CD14-positive monocyte (primary cell): ENCODE data around the gene GOLPH3L. TPM values are rescaled to one million over a fixed set of nuclear protein-coding genes. Genes with fewer than 3 reads are reported as not detected.

Experiments
- DNase-seq, 3 donors: peaks; one replicate each; pipeline ENCODE4 v3.0.0-alpha.2; 2011 to 2022
- H2AFZ ChIP-seq: 2 replicates; pipeline ENCODE4 v1.6.0; 2012; ENCODE audit warnings: mild to moderate bottlenecking, low read depth, low read length, inconsistent platforms; ENCODE audit not compliant: insufficient read depth, poor library complexity, severe bottlenecking
- H3K27ac ChIP-seq, 2 donors: 1 replicate in 1 of 2; 2 replicates in 1 of 2; pipeline ENCODE4 v1.5.1; 2012 to 2013; ENCODE audit warnings: low read length in 2 of 2, control low read depth in 1 of 2, inconsistent platforms in 1 of 2, low read depth in 1 of 2, mild to moderate bottlenecking in 1 of 2
- H3K27me3 ChIP-seq, 2 donors: one replicate each; pipeline versions ENCODE4 v1.6.0 to v1.6.1; 2011 to 2013; ENCODE audit warnings: low read length in 2 of 2; ENCODE audit not compliant: control insufficient read depth in 2 of 2, insufficient read depth in 2 of 2
- H3K36me3 ChIP-seq, 2 donors: replicated peaks in 1 of 2; 1 replicate in 1 of 2; 2 replicates in 1 of 2; pipeline versions ENCODE4 v1.5.1 to v1.6.1; 2012 to 2013; ENCODE audit warnings: low read length in 2 of 2, control low read depth in 1 of 2, inconsistent platforms in 1 of 2, mild to moderate bottlenecking in 1 of 2; ENCODE audit not compliant: insufficient read depth in 2 of 2, control insufficient read depth in 1 of 2
- H3K4me1 ChIP-seq, 2 donors: 1 replicate in 1 of 2; 2 replicates in 1 of 2; pipeline versions ENCODE4 v1.5.1 to v1.6.1; 2012 to 2013; ENCODE audit warnings: low read length in 2 of 2, control low read depth in 1 of 2, inconsistent platforms in 1 of 2, mild to moderate bottlenecking in 1 of 2, moderate library complexity in 1 of 2; ENCODE audit not compliant: insufficient read depth in 2 of 2, control insufficient read depth in 1 of 2
- H3K4me2 ChIP-seq: replicated peaks from 2 replicates; pipeline ENCODE3; 2012; ENCODE audit warnings: low read length, moderate library complexity, mild to moderate bottlenecking; ENCODE audit not compliant: poor library complexity, severe bottlenecking; ENCODE audit errors: extremely low read depth
- H3K4me3 ChIP-seq, 3 experiments: fragments of 200-600 bp in 1 of 3; sonication (generic) in 1 of 3; replicated peaks in 1 of 3; 1 replicate in 2 of 3; 2 replicates in 1 of 3; pipeline ENCODE4 v1.5.1; 2011 to 2013; ENCODE audit warnings: low read length in 3 of 3, mild to moderate bottlenecking in 3 of 3, control low read depth in 2 of 3, low read depth in 2 of 3, inconsistent platforms in 1 of 3, moderate library complexity in 1 of 3
- H3K79me2 ChIP-seq: 2 replicates; pipeline ENCODE4 v1.6.0; 2012; ENCODE audit warnings: mild to moderate bottlenecking, control low read depth, inconsistent platforms, low read length, moderate library complexity; ENCODE audit not compliant: insufficient read depth
- H3K9ac ChIP-seq: 2 replicates; pipeline ENCODE4 v1.6.0; 2017; ENCODE audit warnings: low read length, mild to moderate bottlenecking; ENCODE audit not compliant: insufficient read depth, poor library complexity, severe bottlenecking
- H3K9me3 ChIP-seq, 2 donors: replicated peaks in 1 of 2; 1 replicate in 1 of 2; 2 replicates in 1 of 2; pipeline versions ENCODE4 v1.5.1 to v1.6.1; 2012 to 2013; ENCODE audit warnings: low read length in 2 of 2, control low read depth in 1 of 2; ENCODE audit not compliant: control insufficient read depth in 1 of 2, insufficient read depth in 1 of 2
- H4K20me1 ChIP-seq: 2 replicates; pipeline ENCODE4 v1.6.0; 2012; ENCODE audit warnings: mild to moderate bottlenecking, low read length, control low read depth, moderate library complexity; ENCODE audit not compliant: insufficient read depth
- H3K27ac Mint-ChIP-seq, 7 donors: one replicate each; pipeline ENCODE4 v1.8.0; 2020; ENCODE audit warnings: mild to moderate bottlenecking in 7 of 7, mixed read lengths in 7 of 7, moderate library complexity in 6 of 7, inconsistent platforms in 2 of 7
- H3K27me3 Mint-ChIP-seq, 3 donors: one replicate each; pipeline ENCODE4 v1.8.0; 2021 to 2022; ENCODE audit warnings: low read depth in 3 of 3, mild to moderate bottlenecking in 3 of 3, mixed read lengths in 3 of 3, moderate library complexity in 3 of 3, inconsistent platforms in 1 of 3
- H3K36me3 Mint-ChIP-seq, 2 donors: one replicate each; pipeline ENCODE4 v1.8.0; 2020; ENCODE audit warnings: mixed read lengths in 2 of 2, inconsistent platforms in 1 of 2, mild to moderate bottlenecking in 1 of 2
- H3K4me1 Mint-ChIP-seq: one replicate; pipeline ENCODE4 v1.8.0; 2020; ENCODE audit warnings: mild to moderate bottlenecking, mixed read lengths
- H3K4me3 Mint-ChIP-seq, 2 donors: one replicate each; pipeline ENCODE4 v1.8.0; 2020; ENCODE audit warnings: mild to moderate bottlenecking in 2 of 2, mixed read lengths in 2 of 2, moderate library complexity in 1 of 2
- H3K9me3 Mint-ChIP-seq, 7 donors: one replicate each; pipeline ENCODE4 v1.8.0; 2020 to 2022; ENCODE audit warnings: mixed read lengths in 7 of 7, mild to moderate bottlenecking in 6 of 7, moderate library complexity in 6 of 7, inconsistent platforms in 2 of 7
- WGBS: methylation state at CpG from one replicate; pipeline ENCODE4 v1.1.5; 2013; ENCODE audit warnings: missing lambda C conversion rate; ENCODE audit not compliant: insufficient coverage; 5-methylcytosine and 5-hydroxymethylcytosine counted together
- intact Hi-C, 2 donors: fragments of 100-400 bp; cut with micrococcal nuclease; formaldehyde crosslinking; loops; one replicate each; pipeline versions ENCODE4 v1.15.0 to v1.15.1; 2023
- polyA plus RNA-seq, 3 donors: library from polyadenylated mRNA; depleted of rRNA in 1 of 3; unstranded in 2 of 3; stranded (reverse) in 1 of 3; fragments of 300-500 nt in 2 of 3; fragments of >200 nt in 1 of 3; fragmentation: Illumina TruSeq in 2 of 3; gene quantifications; 1 replicate in 2 of 3; 2 replicates in 1 of 3; pipeline ENCODE4 v1.2.3, GENCODE V29; 2012 to 2021
- TF ChIP-seq, protein P1 (sequence below): fragments of 200-600 bp; IDR thresholded peaks from one replicate; pipeline ENCODE4 v1.8.0; 2022; ENCODE audit warnings: antibody characterized with exemption, mild to moderate bottlenecking

The GOLPH3L gene
- polyA plus RNA-seq, 3 donors: 1.5 to 9.7 (median 4.7) TPM

DNA sequence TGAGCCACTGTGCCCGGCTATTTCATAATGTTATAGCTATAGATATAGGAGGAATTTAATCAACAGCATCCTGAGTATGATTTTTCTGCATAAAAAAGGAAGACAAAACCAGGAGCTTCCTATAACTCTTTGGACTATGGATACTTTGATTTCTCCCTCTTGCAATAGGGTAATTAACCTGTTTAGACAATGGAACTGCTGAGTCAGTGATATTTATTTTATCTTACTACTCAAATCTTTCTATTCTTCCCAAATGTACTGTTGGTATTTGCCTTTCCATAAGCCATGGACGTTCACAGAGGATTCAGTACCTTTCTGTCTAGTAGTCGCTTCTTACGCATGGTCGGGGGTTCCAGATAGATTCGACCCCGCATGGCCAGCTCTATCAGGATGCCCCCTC is 33.6 kb downstream of the GOLPH3L start:
- Histone ChIP-seq H3K27ac (no peak overlapping the region), H2AFZ (no peak overlapping the region), H3K36me3 (peaks cover 12 to 28% of the 10 kb centered on the region in 2 donors), H3K4me3 (no peak overlapping the region), H3K9me3 (no peaks in the 10 kb centered on the region), H3K4me2 (no peak overlapping the region), H3K9ac (no peak overlapping the region), H3K79me2 (no peaks in the 10 kb centered on the region), H4K20me1 (no peaks in the 10 kb centered on the region), H3K4me1 (no peaks in the 10 kb centered on the region), H3K27me3 (no peaks in the 10 kb centered on the region)
- no peak for DNase-seq
- TF ChIP-seq, protein P1, sequence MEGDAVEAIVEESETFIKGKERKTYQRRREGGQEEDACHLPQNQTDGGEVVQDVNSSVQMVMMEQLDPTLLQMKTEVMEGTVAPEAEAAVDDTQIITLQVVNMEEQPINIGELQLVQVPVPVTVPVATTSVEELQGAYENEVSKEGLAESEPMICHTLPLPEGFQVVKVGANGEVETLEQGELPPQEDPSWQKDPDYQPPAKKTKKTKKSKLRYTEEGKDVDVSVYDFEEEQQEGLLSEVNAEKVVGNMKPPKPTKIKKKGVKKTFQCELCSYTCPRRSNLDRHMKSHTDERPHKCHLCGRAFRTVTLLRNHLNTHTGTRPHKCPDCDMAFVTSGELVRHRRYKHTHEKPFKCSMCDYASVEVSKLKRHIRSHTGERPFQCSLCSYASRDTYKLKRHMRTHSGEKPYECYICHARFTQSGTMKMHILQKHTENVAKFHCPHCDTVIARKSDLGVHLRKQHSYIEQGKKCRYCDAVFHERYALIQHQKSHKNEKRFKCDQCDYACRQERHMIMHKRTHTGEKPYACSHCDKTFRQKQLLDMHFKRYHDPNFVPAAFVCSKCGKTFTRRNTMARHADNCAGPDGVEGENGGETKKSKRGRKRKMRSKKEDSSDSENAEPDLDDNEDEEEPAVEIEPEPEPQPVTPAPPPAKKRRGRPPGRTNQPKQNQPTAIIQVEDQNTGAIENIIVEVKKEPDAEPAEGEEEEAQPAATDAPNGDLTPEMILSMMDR: no peak
- peaks cover 0 to 2% (median 0%) of the 10 kb centered on the region in 7 donors for H3K9me3 Mint-ChIP-seq
- H3K36me3 Mint-ChIP-seq: peaks cover 24 to 44% of the 10 kb centered on the region in 2 donors
- no peak overlapping the region for H3K4me3 Mint-ChIP-seq
- intact Hi-C loops: no loop called here
- WGBS: 100% methylated on average over 6 of the region's 7 CpGs
- no peak overlapping the region for H3K27ac Mint-ChIP-seq
- H3K27me3 Mint-ChIP-seq: no peaks in the 10 kb centered on the region
- H3K4me1 Mint-ChIP-seq: peaks cover 3% of the 10 kb centered on the region

DNA sequence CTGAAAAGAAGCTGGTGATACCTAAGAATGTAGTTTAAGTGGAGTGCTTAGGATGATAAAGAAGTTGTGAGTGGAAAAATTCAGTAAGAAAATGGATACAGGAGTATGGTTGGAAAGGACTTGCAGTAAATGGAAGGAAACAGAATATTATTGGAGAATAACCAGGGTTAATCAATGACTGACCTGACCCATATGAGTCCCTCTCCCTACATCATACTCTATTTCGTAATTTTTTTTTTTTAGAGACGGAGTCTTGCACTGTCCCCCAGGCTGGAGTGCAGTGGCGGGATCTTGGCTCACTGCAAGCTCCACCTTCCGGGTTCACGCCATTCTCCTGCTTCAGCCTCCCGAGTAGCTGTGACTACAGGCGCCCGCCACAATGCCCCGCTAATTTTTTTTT is 34.1 kb downstream of the GOLPH3L start:
- H3K27ac Mint-ChIP-seq: peak overlapping the region in 1 of 7 donors; percentile 73
- Histone ChIP-seq H4K20me1 (no peaks in the 10 kb centered on the region), H3K27ac (no peak overlapping the region), H3K27me3 (no peaks in the 10 kb centered on the region), H2AFZ (no peak overlapping the region), H3K79me2 (no peaks in the 10 kb centered on the region), H3K36me3 (peaks cover 12 to 28% of the 10 kb centered on the region in 2 donors), H3K4me1 (no peaks in the 10 kb centered on the region), H3K4me3 (no peak overlapping the region), H3K4me2 (no peak overlapping the region), H3K9ac (no peak overlapping the region), H3K9me3 (no peaks in the 10 kb centered on the region)
- WGBS: 96% methylated on average over 9 of the region's 9 CpGs
- no peak overlapping the region for H3K4me3 Mint-ChIP-seq
- peaks cover 28 to 44% of the 10 kb centered on the region in 2 donors for H3K36me3 Mint-ChIP-seq
- no peaks in the 10 kb centered on the region for H3K27me3 Mint-ChIP-seq
- peaks cover 0 to 2% (median 0%) of the 10 kb centered on the region in 7 donors for H3K9me3 Mint-ChIP-seq
- no peak for DNase-seq
- TF ChIP-seq, protein P1: no peak
- intact Hi-C loops: no loop called here
- peaks cover 4% of the 10 kb centered on the region for H3K4me1 Mint-ChIP-seq
